Measurements from ENCODE around the gene TOR1A. TPM values are rescaled to one million over a fixed set of nuclear protein-coding genes. Genes with fewer than 3 reads are reported as not detected.

Gene TOR1A
- polyA plus RNA-seq, 1 donor (not counting 4 experiments of a cell fraction or from before 2014, with no cell fraction given) = 60.6 TPM

- Histone ChIP-seq H3K27ac (ENCODE audit: control insufficient read depth, insufficient read depth, low read length) (peak within 1 kb of the TSS; percentile 78), H3K4me1 (ENCODE audit: control insufficient read depth, extremely low read depth, insufficient read depth, low read length) (peaks cover 15% of the 10 kb centered on the region), H3K27me3 (ENCODE audit: control insufficient read depth, extremely low read depth, insufficient read depth, low read length) (no peaks in the 10 kb centered on the region), H3K4me2 (ENCODE audit: control insufficient read depth, extremely low read depth, insufficient read depth, low read depth, low read length) (peak within 1 kb of the TSS; percentile 98), H3K79me2 (ENCODE audit: control insufficient read depth, insufficient read depth, low read length) (peaks cover 18% of the 10 kb centered on the region), H3K9me3 (ENCODE audit: control insufficient read depth, low read depth, low read length) (no peaks in the 10 kb centered on the region), H3K36me3 (ENCODE audit: control insufficient read depth in 2 of 2, extremely low read depth in 1 of 2, insufficient read depth in 2 of 2, low read length in 2 of 2) (peaks cover 1 to 5% of the 10 kb centered on the region in 2 experiments), H4K20me1 (ENCODE audit: control insufficient read depth, extremely low read depth, insufficient read depth, low read length) (no peaks in the 10 kb centered on the region), H3K4me3 (ENCODE audit: control insufficient read depth in 2 of 3, extremely low read depth in 1 of 3, insufficient read depth in 2 of 3, low read depth in 1 of 3, low read length in 3 of 3) (peak within 1 kb of the TSS; percentile 76 to 99 (median 99)), H3K9me1 (ENCODE audit: control insufficient read depth, extremely low read depth, insufficient read depth, low read length) (no peaks in the 10 kb centered on the region), H3K9ac (ENCODE audit: control insufficient read depth, extremely low read depth, insufficient read depth, low read length) (peak within 1 kb of the TSS; percentile 93), H2AFZ (ENCODE audit: control insufficient read depth, low read length) (peak within 1 kb of the TSS; percentile 97)
- dilution Hi-C loops (cut with MboI; ENCODE audit: extremely low pct_ligation_motif_present, low sequenced_read_pairs) = no loop called here
- TF ChIP-seq CTCF (optimal IDR thresholded peaks at IDR 0.05 in 1 of 3, IDR thresholded peaks at IDR 0.05 in 1 of 3, conservative IDR thresholded peaks at IDR 0.05 in 1 of 3; ENCODE audit: extremely low read depth in 1 of 3, insufficient read depth in 2 of 3, low read length in 3 of 3) = peak in 1 of 3 experiments; percentile 23
- TF ChIP-seq EZH2 (IDR thresholded peaks at IDR 0.05; ENCODE audit: low read length) = no peak
- FAIRE-seq (no peak), DNase-seq (ENCODE audit: low read depth, low spot score) (peak; percentile 75)
Observed at GRCh38 chr9:129835128-129835859, 11.4 kb upstream of the TOR1A start, which contains the start of the genes C9orf78 and USP20. TSS of gene C9orf78 (minus strand) at chr9:129835275. CDS start at chr9:129835221, 54 bp downstream. TSS of gene USP20 (plus strand) at chr9:129835458. CDS start at chr9:129852556, 17,098 bp downstream.

- dilution Hi-C loops (cut with MboI; ENCODE audit: extremely low pct_ligation_motif_present, low sequenced_read_pairs) = no loop called here
- FAIRE-seq (no peak), DNase-seq (ENCODE audit: low read depth, low spot score) (no peak)
- H3K27ac ChIP-seq (ENCODE audit: control insufficient read depth, insufficient read depth, low read length) = peak overlapping the region; percentile 78
- peak overlapping the region; percentile 76 to 99 (median 99) for H3K4me3 ChIP-seq (ENCODE audit: control insufficient read depth in 2 of 3, extremely low read depth in 1 of 3, insufficient read depth in 2 of 3, low read depth in 1 of 3, low read length in 3 of 3)
- H3K27me3 ChIP-seq (ENCODE audit: control insufficient read depth, extremely low read depth, insufficient read depth, low read length) = no peaks in the 10 kb centered on the region
- H3K79me2 ChIP-seq (ENCODE audit: control insufficient read depth, insufficient read depth, low read length) = peaks cover 18% of the 10 kb centered on the region
- no peaks in the 10 kb centered on the region for H3K9me1 ChIP-seq (ENCODE audit: control insufficient read depth, extremely low read depth, insufficient read depth, low read length)
- H3K9me3 ChIP-seq (ENCODE audit: control insufficient read depth, low read depth, low read length) = no peaks in the 10 kb centered on the region
- H3K9ac ChIP-seq (ENCODE audit: control insufficient read depth, extremely low read depth, insufficient read depth, low read length) = peak overlapping the region; percentile 93
- peaks cover 15% of the 10 kb centered on the region for H3K4me1 ChIP-seq (ENCODE audit: control insufficient read depth, extremely low read depth, insufficient read depth, low read length)
- H3K4me2 ChIP-seq (ENCODE audit: control insufficient read depth, extremely low read depth, insufficient read depth, low read depth, low read length) = peak overlapping the region; percentile 97
- H4K20me1 ChIP-seq (ENCODE audit: control insufficient read depth, extremely low read depth, insufficient read depth, low read length) = no peaks in the 10 kb centered on the region
- peak overlapping the region; percentile 97 for H2AFZ ChIP-seq (ENCODE audit: control insufficient read depth, low read length)
- peaks cover 3 to 10% of the 10 kb centered on the region in 2 experiments for H3K36me3 ChIP-seq (ENCODE audit: control insufficient read depth in 2 of 2, extremely low read depth in 1 of 2, insufficient read depth in 2 of 2, low read length in 2 of 2)
- TF ChIP-seq EZH2 (IDR thresholded peaks at IDR 0.05; ENCODE audit: low read length) = no peak
- no peak for TF ChIP-seq CTCF (optimal IDR thresholded peaks at IDR 0.05 in 1 of 3, IDR thresholded peaks at IDR 0.05 in 1 of 3, conservative IDR thresholded peaks at IDR 0.05 in 1 of 3; ENCODE audit: extremely low read depth in 1 of 3, insufficient read depth in 2 of 3, low read length in 3 of 3)
Observed at GRCh38 chr9:129834489-129835127, 10.7 kb upstream of the TOR1A start.

All from keratinocyte (primary cell).